GM19025 (cell line): ENCODE data around the gene POLD4.
"Not testable (repeated sequence)": the region's sequence is repeated elsewhere in the genome, so short reads cannot be mapped to it uniquely, and the experiment has no call there.

Experiments
- ATAC-seq: cut with Tn5 transposase; IDR thresholded peaks from one replicate; pipeline ENCODE4 v1.9.1; 2021; ENCODE audit warnings: mild to moderate bottlenecking, low read depth, moderate library complexity; ENCODE audit not compliant: unreplicated experiment

POLD4 gene

GRCh38 chr11:67320011-67320410, 33.3 kb downstream of the POLD4 start:
- no peak for ATAC-seq

GRCh38 chr11:67318876-67319275, 34.5 kb downstream of the POLD4 start:
- not testable (repeated sequence) for ATAC-seq

DNA sequence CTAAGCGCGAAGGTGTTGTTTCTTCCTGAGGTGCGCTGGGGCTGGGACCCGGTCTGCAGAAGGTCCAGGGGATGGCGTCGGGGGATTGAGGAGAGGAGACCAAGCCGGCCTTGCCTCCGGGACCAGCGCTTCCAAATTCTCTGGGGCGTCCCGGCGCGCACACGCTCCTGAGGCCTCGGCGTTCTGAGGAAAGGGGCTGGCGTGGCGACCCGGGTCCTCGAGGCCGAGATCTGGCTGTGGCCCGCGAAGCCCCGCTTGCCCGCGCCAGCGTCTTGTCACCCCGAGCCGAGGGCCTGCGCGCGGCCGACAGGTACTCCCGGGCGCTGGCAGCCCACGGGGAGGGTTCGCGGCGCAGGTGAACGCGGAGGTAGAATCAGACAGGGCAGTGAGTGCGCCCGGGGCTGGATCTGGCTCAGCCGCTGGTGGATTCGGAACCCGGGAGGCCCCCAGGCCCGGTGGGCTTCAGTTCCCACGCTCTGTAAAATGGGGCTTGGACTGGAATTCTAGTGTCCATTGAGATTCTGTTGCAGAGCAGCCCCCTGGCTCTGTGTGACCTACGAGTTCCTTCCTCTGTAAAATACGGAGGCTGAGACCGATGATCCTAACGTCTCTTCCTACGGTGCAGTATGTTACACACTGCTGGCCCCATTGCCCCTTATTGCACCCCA, 35.3 kb downstream of the POLD4 start:
- ATAC-seq, result no peak

- peak; percentile 76 for ATAC-seq
Observed at GRCh38 chr11:67317205-67317887, 36.0 kb downstream of the POLD4 start.

- no peak for ATAC-seq
Observed at GRCh38 chr11:67316882-67317204, 36.5 kb downstream of the POLD4 start.

DNA sequence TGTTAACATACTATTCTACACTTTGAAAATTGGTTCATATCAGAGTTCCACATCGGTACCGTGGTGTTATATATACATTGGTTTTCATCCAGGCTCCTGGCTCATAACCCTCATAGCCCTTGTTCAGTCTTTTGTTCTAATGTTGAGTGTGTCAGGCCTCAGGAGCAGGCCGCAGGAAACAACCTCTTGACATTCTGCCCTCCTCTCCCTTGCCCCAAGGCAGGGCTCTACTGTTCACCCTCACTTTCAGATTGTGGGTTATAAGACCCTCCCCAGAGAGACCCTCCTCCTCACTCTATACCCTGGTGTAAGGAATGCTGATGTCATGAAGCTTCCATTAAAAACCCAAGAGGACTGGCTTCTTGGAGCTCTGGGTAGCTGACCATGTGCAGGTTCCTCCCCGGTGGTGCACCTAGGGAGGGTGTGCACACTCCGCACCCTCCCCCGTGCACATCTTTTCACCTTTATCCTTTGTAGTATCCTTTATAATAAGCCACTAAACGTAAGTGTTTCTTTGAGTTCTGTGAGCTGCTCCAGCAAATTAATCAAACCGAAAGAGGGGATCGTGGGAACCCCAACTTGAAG, 37.9 kb downstream of the POLD4 start:
- ATAC-seq, result no peak

DNA sequence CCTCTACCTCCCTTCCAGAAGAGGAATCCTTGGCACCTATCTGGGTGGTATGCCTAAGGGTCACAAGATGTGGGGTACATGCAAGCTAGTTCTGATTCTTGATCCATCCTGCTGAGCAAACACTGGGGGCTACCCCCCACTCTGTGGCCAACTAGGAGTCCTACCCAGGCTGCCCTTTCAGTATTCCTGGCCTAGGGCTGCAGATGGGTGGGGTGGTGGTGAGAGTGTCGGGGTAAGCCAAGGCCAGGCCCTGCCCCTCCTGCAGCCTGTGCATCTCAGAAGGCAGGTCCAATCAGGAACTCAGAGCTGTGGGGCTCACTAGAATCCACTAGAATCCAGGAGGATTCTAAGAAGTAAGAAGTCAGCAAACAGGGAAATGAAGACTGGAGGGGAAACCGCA, 39.1 kb downstream of the POLD4 start:
- no peak for ATAC-seq

DNA sequence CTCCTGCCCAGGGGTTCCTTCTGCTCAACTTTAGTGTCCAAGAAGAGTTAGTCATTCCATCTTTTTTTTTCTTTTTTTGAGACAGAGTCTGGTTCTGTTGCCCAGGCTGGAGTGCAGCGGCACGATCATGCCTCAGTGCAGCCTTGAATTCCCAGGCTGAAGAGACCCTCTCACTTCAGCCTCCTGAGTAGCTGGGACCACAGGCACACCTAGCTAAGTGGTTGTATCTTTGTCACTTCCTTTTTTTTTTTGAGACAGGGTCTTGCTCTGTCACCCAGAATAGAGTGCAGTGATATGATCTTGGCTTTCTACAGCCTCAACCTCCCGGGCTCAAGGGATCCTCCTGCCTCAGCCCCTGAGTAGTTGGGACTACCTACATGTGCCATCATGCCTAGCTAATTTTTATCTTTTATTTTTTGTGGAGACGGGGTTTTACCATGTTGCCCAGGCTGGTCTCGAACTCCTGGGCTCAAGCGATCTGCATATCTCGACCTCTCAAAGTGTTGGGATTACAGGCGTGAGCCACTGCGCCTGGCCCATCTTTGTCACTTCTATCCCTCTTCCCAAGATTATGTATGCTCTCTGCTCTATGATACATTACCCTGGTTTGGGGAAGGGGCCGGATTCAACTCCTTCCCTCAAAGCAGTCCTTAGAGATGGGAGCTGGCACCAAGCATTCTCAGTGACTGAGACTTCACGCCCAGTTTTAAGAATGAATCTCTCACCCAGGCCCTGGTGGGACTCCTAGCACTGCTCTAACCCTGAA, 40.0 kb downstream of the POLD4 start:
- ATAC-seq, result no peak

- no peak for ATAC-seq
Observed at GRCh38 chr11:67312187-67313021, 40.9 kb downstream of the POLD4 start.

DNA sequence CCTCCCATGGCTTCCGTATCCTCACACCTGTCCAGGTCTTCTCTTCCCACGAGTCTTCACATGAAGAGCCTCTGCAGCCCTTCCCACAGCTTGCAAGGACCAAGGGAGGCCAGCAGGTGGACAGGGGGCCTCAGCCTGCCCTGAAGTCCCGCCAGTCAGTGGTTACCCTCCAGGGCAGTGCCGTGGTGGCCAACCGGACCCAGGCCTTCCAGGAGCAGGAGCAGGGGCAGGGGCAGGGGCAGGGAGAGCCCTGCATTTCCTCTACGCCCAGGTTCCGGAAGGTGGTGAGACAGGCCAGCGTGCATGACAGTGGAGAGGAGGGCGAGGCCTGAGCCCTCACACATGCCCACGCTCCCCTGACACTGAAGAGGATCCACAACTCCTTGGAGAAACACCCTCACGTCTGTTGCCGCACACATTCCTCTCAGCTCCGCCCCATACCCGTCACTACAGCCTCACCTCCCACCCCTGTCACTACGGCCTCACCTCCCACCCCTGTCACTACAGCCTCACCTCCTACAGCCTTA, 41.7 kb downstream of the POLD4 start:
- ATAC-seq, result no peak

- ATAC-seq, result no peak
Observed at GRCh38 chr11:67311051-67311555, 42.2 kb downstream of the POLD4 start.

- no peak for ATAC-seq
Observed at GRCh38 chr11:67310246-67311050, 42.9 kb downstream of the POLD4 start.

DNA sequence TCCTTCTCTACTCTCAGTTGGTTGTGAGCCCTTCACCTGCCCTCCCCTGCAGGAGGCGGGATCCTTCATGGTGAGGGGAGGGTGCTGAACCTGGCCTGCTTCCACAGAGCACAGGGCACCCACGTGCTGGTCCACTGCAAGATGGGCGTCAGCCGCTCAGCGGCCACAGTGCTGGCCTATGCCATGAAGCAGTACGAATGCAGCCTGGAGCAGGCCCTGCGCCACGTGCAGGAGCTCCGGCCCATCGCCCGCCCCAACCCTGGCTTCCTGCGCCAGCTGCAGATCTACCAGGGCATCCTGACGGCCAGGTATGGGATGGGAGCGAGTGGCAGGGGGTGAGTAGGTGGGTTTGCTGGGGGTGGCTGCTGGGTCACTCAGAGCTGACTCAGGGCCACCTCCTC, 43.7 kb downstream of the POLD4 start:
- ATAC-seq, result no peak

DNA sequence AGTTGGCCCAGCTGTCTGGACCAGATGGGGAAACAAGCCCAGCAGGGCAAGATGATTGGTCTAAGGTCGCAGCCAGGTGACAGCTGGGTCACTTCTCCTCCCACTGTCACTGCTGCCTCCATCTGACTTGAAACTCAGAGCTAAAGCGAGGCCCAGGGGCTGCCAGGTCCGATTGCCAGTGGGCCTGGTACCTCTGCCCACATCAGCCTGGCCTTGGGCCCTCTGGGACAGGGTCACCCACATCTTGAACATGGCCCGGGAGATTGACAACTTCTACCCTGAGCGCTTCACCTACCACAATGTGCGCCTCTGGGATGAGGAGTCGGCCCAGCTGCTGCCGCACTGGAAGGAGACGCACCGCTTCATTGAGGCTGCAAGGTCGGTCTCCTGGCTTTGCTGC, 44.2 kb downstream of the POLD4 start:
- no peak for ATAC-seq

DNA sequence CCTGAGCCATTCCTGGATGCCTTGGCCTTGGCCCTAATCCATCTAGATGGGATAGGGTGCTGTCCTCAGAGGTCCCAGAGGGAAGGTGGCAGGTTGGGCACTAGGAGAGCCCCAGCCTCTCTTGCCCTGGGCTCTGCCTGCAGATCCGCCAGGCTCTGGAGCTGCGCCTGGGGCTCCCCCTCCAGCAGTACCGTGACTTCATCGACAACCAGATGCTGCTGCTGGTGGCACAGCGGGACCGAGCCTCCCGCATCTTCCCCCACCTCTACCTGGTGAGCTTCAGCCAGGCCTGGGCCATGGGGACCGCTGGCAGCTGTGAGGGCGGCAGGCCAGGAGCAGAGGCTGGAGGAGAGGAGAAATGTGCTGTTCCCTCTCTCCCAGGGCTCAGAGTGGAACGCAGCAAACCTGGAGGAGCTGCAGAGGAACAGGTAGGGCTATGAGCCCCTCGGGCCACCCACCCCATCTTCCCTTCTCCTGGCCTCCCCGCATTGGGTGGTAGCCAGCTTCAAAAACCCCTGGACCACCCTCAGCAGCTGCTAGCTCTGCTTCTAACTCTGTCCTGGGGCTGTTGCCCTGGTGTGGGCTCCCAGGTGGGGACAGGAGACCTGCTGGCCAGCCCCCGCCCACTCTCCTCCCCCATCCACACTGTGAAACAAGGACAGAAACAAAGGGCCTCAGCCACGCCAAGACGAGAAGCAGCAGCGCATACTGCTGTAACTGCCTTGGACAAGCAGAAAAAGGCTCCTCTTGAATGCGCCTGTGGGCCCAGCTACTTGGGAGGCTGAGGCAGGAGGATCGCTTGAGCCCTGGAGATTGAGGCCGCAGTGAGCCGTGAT, 45.1 kb downstream of the POLD4 start:
- ATAC-seq, result no peak

DNA sequence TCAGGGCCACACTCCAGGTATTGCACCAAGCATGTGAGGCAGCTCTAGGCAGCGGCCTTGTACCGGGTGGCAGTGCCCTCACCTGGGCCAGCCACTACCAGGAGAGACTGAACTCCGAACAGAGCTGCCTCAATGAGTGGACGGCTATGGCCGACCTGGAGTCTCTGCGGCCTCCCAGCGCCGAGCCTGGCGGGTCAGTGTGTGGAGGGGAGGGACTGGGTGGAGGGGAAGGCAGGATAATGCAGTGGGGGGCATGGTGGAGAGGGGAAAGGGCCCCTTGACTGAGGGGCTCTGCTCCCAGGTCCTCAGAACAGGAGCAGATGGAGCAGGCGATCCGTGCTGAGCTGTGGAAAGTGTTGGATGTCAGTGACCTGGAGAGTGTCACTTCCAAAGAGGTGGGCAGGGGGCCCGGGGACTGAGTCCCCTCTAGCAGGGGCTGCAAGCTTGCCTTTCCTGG, 45.8 kb downstream of the POLD4 start:
- ATAC-seq, result no peak

DNA sequence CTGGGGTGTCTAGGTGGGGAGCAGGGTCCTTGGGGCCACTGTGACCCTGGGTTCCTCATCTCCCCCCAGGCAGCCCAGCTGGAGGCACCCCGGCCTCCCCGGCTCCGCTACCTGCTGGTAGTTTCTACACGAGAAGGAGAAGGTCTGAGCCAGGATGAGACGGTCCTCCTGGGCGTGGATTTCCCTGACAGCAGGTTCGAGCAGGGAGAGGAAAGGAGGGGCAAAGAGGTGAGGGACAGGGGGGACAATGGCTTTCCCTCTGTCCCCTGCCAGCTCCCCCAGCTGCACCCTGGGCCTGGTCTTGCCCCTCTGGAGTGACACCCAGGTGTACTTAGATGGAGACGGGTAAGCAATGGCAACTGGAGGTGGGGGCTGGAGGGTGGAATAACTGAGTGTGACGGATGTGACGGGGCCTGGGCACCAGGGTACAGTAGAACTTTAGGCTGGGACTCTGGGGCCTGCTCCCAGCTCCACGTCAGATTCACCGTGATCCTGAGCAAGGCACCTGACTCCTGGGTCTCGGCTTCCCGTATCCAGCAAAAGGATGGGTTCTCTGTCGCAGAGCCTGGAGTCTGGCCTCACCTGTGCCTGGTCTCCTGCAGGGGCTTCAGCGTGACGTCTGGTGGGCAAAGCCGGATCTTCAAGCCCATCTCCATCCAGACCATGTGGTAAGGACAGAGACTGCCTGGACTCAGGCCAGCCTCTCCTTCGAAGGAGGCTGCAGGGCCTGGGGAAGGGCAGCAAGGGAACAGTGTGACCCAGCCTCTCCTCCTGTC, 46.4 kb downstream of the POLD4 start:
- ATAC-seq, result no peak
